ENCODE data around the gene DKK1.
A peak's percentile ranks its signal among the peaks of the same experiment; 100 is the strongest.
"Not testable (repeated sequence)": the region's sequence is repeated elsewhere in the genome, so short reads cannot be mapped to it uniquely, and the experiment has no call there.

The DKK1 gene

DNA sequence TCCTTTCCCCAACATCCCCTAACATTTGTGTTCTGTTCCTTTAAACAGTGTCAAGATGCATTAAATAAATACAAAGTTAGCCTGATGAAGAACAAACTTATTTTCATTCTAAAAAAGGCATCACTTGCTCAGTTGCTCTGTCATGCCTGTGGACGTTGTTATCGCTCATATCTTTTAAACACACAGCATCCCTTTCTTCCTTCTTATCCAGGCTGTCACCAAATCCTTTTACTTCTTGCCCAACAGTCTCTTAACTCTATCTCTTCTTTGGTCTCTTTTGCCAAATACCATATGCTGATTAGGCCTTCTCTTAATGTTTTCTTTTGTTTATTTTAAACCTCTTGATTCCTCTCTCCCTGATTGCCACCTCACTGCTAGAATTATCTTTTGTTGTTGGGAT is 43.9 kb downstream of the DKK1 start:
- no peak for TF ChIP-seq CTCF (IDR thresholded peaks at IDR 0.05; ENCODE audit: low read depth, low read length)
- peak in 1 of 2 donors; percentile 52 for DNase-seq (ENCODE audit: low read depth in 2 of 2)
- no peak overlapping the region for H3K4me3 ChIP-seq (replicated peaks in 1 of 2; ENCODE audit: low read depth in 2 of 2, low read length in 2 of 2)

DNA sequence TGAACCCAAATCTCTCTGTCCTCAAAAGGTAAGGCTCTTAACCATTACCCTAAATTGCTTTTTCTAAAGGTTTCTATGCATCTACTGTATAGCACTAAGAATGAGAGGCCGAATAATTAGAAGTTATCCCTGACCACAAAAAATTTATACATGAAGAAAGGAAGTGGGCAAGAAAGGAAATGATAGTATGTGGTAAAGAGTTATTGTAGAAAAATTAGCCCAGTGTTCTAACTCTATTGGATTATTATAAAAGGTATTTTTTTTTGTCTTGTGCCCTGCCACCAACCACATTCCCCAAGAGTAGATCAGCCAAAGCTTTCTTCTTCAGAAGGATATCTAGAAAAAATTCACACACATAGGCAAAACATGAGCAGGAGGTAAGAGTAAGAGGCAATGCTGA is 45.4 kb downstream of the DKK1 start:
- no peak overlapping the region for H3K4me3 ChIP-seq (replicated peaks in 1 of 2; ENCODE audit: low read depth in 2 of 2, low read length in 2 of 2)
- no peak for TF ChIP-seq CTCF (IDR thresholded peaks at IDR 0.05; ENCODE audit: low read depth, low read length)
- DNase-seq (ENCODE audit: low read depth in 2 of 2): no peak

DNA sequence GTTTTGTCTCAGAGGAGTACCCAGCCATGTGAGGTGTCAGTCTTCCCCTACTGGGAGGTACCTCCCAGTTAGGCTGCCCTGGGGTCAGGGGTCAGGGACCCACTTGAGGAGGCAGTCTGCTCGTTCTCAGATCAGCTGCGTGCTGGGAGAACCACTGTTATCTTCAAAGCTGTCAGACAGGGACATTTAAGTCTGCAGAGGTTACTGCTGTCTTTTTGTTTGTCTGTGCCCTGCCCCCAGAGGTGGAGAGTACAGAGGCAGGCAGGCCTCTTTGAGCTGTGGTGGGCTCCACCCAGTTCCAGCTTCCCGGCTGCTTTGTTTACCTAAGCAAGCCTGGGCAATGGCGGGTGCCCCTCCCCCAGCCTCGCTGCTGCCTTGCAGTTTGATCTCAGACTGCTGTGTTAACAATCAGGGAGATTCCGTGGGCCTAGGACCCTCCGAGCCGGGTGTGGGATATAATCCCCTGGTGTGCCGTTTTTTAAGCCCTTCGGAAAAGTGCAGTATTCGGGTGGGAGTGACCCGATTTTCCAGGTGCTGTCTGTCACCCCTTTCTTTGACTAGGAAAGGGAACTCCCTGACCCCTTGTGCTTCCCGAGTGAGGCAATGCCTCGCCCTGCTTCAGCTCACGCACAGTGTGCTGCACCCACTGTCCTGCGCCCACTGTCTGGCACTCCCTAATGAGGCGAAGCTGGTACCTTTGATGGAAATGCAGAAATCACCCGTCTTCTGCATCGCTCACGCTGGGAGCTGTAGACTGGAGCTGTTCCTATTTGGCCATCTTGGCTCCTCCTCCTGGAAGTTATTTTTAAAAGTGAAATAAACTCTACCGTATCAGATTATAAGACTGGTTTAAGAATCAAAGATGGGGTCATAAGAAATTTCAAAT is 51.7 kb downstream of the DKK1 start:
- not testable (repeated sequence) for DNase-seq (ENCODE audit: low read depth in 2 of 2); H3K4me3 ChIP-seq (replicated peaks in 1 of 2; ENCODE audit: low read depth in 2 of 2, low read length in 2 of 2)
